Activated CD4-positive, alpha-beta T cell treated with anti-CD3 and anti-CD28 coated beads for 1 hour (primary cell): ENCODE data around the gene PDHA1.

ENCODE experiments used
- DNase-seq: peaks from one replicate; pipeline ENCODE4 v3.0.0-alpha.2; 2020

Gene PDHA1

GRCh38 chrX:19343535-19344408 is at the start of gene PDHA1:
Gene PDHA1, plus strand, starts transcription at chrX:19343927. Its CDS starts 111 bp downstream, at chrX:19344038.
- peak; percentile 85 for DNase-seq

GRCh38 chrX:19303256-19303880 is 40.4 kb upstream of the PDHA1 start:
- DNase-seq, result no peak

- DNase-seq, result no peak
Measured at GRCh38 chrX:19326567-19326966, 17.2 kb upstream of the PDHA1 start.

GRCh38 chrX:19331831-19332230 is 11.9 kb upstream of the PDHA1 start:
- DNase-seq, result no peak

GRCh38 chrX:19332983-19333382 is 10.7 kb upstream of the PDHA1 start:
- DNase-seq, result no peak

GRCh38 chrX:19334945-19335626 is 8.6 kb upstream of the PDHA1 start:
- DNase-seq, result no peak

- DNase-seq, result no peak
Measured at GRCh38 chrX:19342331-19342906, 1.3 kb upstream of the PDHA1 start.

- DNase-seq, result no peak
Measured at GRCh38 chrX:19343085-19343534, 617 bp upstream of the PDHA1 start.

GRCh38 chrX:19344661-19345060 is 934 bp downstream of the PDHA1 start:
- no peak for DNase-seq

GRCh38 chrX:19347916-19348315 is 4.2 kb downstream of the PDHA1 start:
- DNase-seq, result no peak

GRCh38 chrX:19349264-19349663 is 5.5 kb downstream of the PDHA1 start:
- no peak for DNase-seq

- no peak for DNase-seq
Measured at GRCh38 chrX:19350941-19351384, 7.2 kb downstream of the PDHA1 start.

GRCh38 chrX:19354625-19355024 is 10.9 kb downstream of the PDHA1 start:
- DNase-seq, result no peak

GRCh38 chrX:19358521-19358920 is 14.8 kb downstream of the PDHA1 start:
- no peak for DNase-seq

GRCh38 chrX:19360903-19361302 is 17.2 kb downstream of the PDHA1 start:
- DNase-seq, result no peak

GRCh38 chrX:19361701-19362100 is 18.0 kb downstream of the PDHA1 start:
- DNase-seq, result no peak

GRCh38 chrX:19368576-19368975 is 24.8 kb downstream of the PDHA1 start:
- DNase-seq, result no peak

- no peak for DNase-seq
Measured at GRCh38 chrX:19370061-19370460, 26.3 kb downstream of the PDHA1 start.

- peak; percentile 44 for DNase-seq
Measured at GRCh38 chrX:19372170-19372546, 28.4 kb downstream of the PDHA1 start.

- no peak for DNase-seq
Measured at GRCh38 chrX:19372547-19373331, 29.0 kb downstream of the PDHA1 start.

GRCh38 chrX:19373351-19373891 is 29.7 kb downstream of the PDHA1 start:
- no peak for DNase-seq

GRCh38 chrX:19375546-19375945 is 31.8 kb downstream of the PDHA1 start:
- no peak for DNase-seq
